Heart right ventricle (tissue), 16 donors: ENCODE results near the gene CCDC80. TPM values are rescaled to one million over a fixed set of nuclear protein-coding genes. Genes with fewer than 3 reads are reported as not detected.
A peak's percentile ranks its signal among the peaks of the same experiment; 100 is the strongest.

Experiments
- ATAC-seq, 8 donors: fragments of 200-7000 bp; cut with Tn5 transposase; one replicate each; pipeline ENCODE4 v1.9.1; 2020; ENCODE audit warnings: mild to moderate bottlenecking in 8 of 8, moderate library complexity in 8 of 8, moderate number of reproducible peaks in 1 of 8
- DNase-seq, 2 donors: peaks; one replicate each; pipeline ENCODE4 v3.0.0-alpha.2; 2020
- H3K27ac ChIP-seq, 10 donors: fragments of 200-600 bp; sonication (generic) in 2 of 10; one replicate each; pipeline versions ENCODE4 v1.5.0 to v1.8.0; 2020 to 2022; ENCODE audit warnings: mild to moderate bottlenecking in 3 of 10
- H3K27me3 ChIP-seq, 7 donors: fragments of 200-600 bp; one replicate each; pipeline ENCODE4 v1.8.0; 2021 to 2022; ENCODE audit warnings: mild to moderate bottlenecking in 2 of 7
- H3K36me3 ChIP-seq, 9 donors: fragments of 200-600 bp; sonication (generic) in 1 of 9; one replicate each; pipeline versions ENCODE4 v1.5.0 to v1.8.0; 2020 to 2022; ENCODE audit warnings: mild to moderate bottlenecking in 2 of 9
- H3K4me1 ChIP-seq, 9 donors: fragments of 200-600 bp; sonication (generic) in 1 of 9; one replicate each; pipeline versions ENCODE4 v1.5.0 to v1.8.0; 2020 to 2022; ENCODE audit warnings: mild to moderate bottlenecking in 4 of 9
- H3K4me3 ChIP-seq, 10 donors: fragments of 200-600 bp; sonication (generic) in 2 of 10; one replicate each; pipeline versions ENCODE4 v1.5.0 to v1.8.0; 2020 to 2022; ENCODE audit warnings: mild to moderate bottlenecking in 7 of 10, moderate library complexity in 2 of 10
- H3K9me3 ChIP-seq, 11 donors: fragments of 200-600 bp in 10 of 11; sonication (generic) in 2 of 11; one replicate each; pipeline versions ENCODE4 v1.5.0 to v1.8.0; 2013 to 2022; ENCODE audit warnings: mild to moderate bottlenecking in 2 of 11, control low read depth in 1 of 11, moderate library complexity in 1 of 11
- CTCF ChIP-seq, 9 donors: fragments of 200-600 bp; sonication (generic) in 2 of 9; IDR thresholded peaks; one replicate each; pipeline versions ENCODE4 v1.5.0 to v1.8.0; 2021 to 2022; ENCODE audit warnings: antibody characterized with exemption in 9 of 9, mild to moderate bottlenecking in 5 of 9, moderate library complexity in 1 of 9
- WGBS, 2 donors: extraction: QIAGEN DNeasy Blood & Tissue Kit; methylation state at CpG; one replicate each; pipeline ENCODE4 v1.1.7; 2013; ENCODE audit warnings: inconsistent platforms in 1 of 2; 5-methylcytosine and 5-hydroxymethylcytosine counted together
- intact Hi-C, 10 donors: fragments of 100-400 bp; cut with DNase I; formaldehyde crosslinking; loops; one replicate each; pipeline versions ENCODE4 v1.11.1 to v1.14.2; 2022
- polyA plus RNA-seq, 2 donors: library from polyadenylated mRNA; stranded (reverse); fragments of 200-250 nt; gene quantifications; one replicate each; pipeline ENCODE4 v1.2.3, GENCODE V29; 2013
- total RNA-seq, 10 donors: library from RNA; stranded (reverse); fragmentation: NEBNext Ultra II Directional in 3 of 10; extraction: Animal tissue kit (Norgen Biotek cat#: 25700) in 3 of 10; gene quantifications; one replicate each; pipeline versions ENCODE4 v1.2.1 to v1.2.4, GENCODE V29; 2021 to 2023
- donor health status: Arrhythmogenic right ventricular cardiomyopathy.
- donor health status: ischemic (EF 13 %, LVEDD 7.1; RV severe dilation, severe dysfunction).
- donor health status: healthy with polysubstance abuse.
- donor health status: DM: no; HTN: yes; CAD: no.
- donor health status: DM: no; HTN: no; CAD: no.
- donor health status: ischemic (EF 25% LVEDD 6.9; RV normal size, moderate dysfunction).
- donor health status: ischemic (EF 25% LVEDD 5.7; RV mildly dilated, moderate dysfunction).
- donor health status: healthy.
- donor health status: DM: yes; HTN: yes; CAD: no.
- donor health status: Ischemic cardiomyopathy.
- donor health status: ischemic (EF 35%, LVEDD 5.7; RV mildly dilated, moderate dysfunction).
- donor health status: nonischemic (EF 11% LVEDD 7.7; RV severe dilation, severe dysfunction).
- donor health status: DM: yes; HTN: yes; CAD: no.
- donor health status: PGD.
- donor health status: ischemic (EF 29% LVEDD 5.4; RV normal size, mild dysfunction).
- donor health status: nonischemic (EF 23%, LVEDD 6.1; RV moderate dilation, normal function).

Gene CCDC80
- total and polyA plus RNA-seq, 12 donors, result 19.8 to 223 (median 87.1) TPM

GRCh38 chr3:112654979-112655378 lies 14.0 kb upstream of the CCDC80 start:
- Histone ChIP-seq H3K4me1 (peaks cover 0 to 38% (median 8%) of the 10 kb centered on the region in 9 donors), H3K9me3 (peaks cover 0 to 3% (median 0%) of the 10 kb centered on the region in 11 donors), H3K4me3 (no peak overlapping the region), H3K27me3 (no peaks in the 10 kb centered on the region), H3K36me3 (no peaks in the 10 kb centered on the region), H3K27ac (peak overlapping the region in 8 of 10 donors; percentile 32 to 81 (median 65))
- DNase-seq, result no peak
- peak in 2 of 9 donors; percentile 7 to 8 for TF ChIP-seq CTCF (IDR thresholded peaks at IDR 0.05)
- 97% methylated on average over 4 of the region's 4 CpGs for WGBS, 2 donors
- intact Hi-C loops, result no loop called here
- ATAC-seq, result no peak

GRCh38 chr3:112654492-112654891 lies 13.5 kb upstream of the CCDC80 start:
- TF ChIP-seq CTCF (IDR thresholded peaks at IDR 0.05), result no peak
- peaks cover 0 to 3% (median 0%) of the 10 kb centered on the region in 11 donors for H3K9me3 ChIP-seq
- H3K36me3 ChIP-seq, result no peaks in the 10 kb centered on the region
- no peak overlapping the region for H3K4me3 ChIP-seq
- intact Hi-C loops, result no loop called here
- H3K4me1 ChIP-seq, result peaks cover 0 to 38% (median 8%) of the 10 kb centered on the region in 9 donors
- ATAC-seq, result no peak
- no peaks in the 10 kb centered on the region for H3K27me3 ChIP-seq
- H3K27ac ChIP-seq, result peak overlapping the region in 9 of 10 donors; percentile 17 to 81 (median 63)
- WGBS, 2 donors, result 83 to 89% methylated on average over 5 of the region's 5 CpGs
- no peak for DNase-seq

- Histone ChIP-seq H3K27ac (peak overlapping the region in 8 of 10 donors; percentile 37 to 81 (median 65)), H3K36me3 (no peaks in the 10 kb centered on the region), H3K4me1 (peaks cover 0 to 38% (median 8%) of the 10 kb centered on the region in 9 donors), H3K27me3 (no peaks in the 10 kb centered on the region), H3K4me3 (no peak overlapping the region), H3K9me3 (peaks cover 0 to 3% (median 0%) of the 10 kb centered on the region in 11 donors)
- ATAC-seq, result peak; percentile 90 to 95 (median 94)
- DNase-seq, result peak; percentile 45 to 79
- WGBS, 2 donors, result 67 to 71% methylated on average over 5 of the region's 5 CpGs
- intact Hi-C loops, result no loop called here
- TF ChIP-seq CTCF (IDR thresholded peaks at IDR 0.05), result no peak
These were observed 12.9 kb upstream of the CCDC80 start for GRCh38 chr3:112653881-112654300.

GRCh38 chr3:112653209-112653871 lies 12.4 kb upstream of the CCDC80 start:
- intact Hi-C loops, result no loop called here

More at GRCh38 chr3:112653209-112653871, 12.4 kb upstream of the CCDC80 start:
- WGBS, 2 donors, result 69 to 72% methylated on average over 5 of the region's 5 CpGs
- Histone ChIP-seq H3K27ac (peak overlapping the region in 9 of 10 donors; percentile 51 to 81 (median 66)), H3K27me3 (no peaks in the 10 kb centered on the region), H3K4me1 (peaks cover 0 to 38% (median 8%) of the 10 kb centered on the region in 9 donors), H3K4me3 (no peak overlapping the region), H3K9me3 (peaks cover 0 to 3% (median 0%) of the 10 kb centered on the region in 11 donors), H3K36me3 (no peaks in the 10 kb centered on the region)
- DNase-seq (peak in 1 of 2 donors; percentile 30), ATAC-seq (peak; percentile 66 to 91 (median 80))
- TF ChIP-seq CTCF (IDR thresholded peaks at IDR 0.05), result no peak
